ENCODE measurements around the gene RDH5.

Gene RDH5

GRCh38 chr12:55725556-55725955 is 5.4 kb downstream of the RDH5 start:
- Histone ChIP-seq H3K9me2 (replicated peaks; ENCODE audit: low read depth, low read length) (no peaks in the 10 kb centered on the region), H3K9ac (ENCODE audit: low read depth, low read length, poor library complexity, severe bottlenecking) (no peak overlapping the region), H4K20me1 (ENCODE audit: insufficient read depth, low read length, poor library complexity, severe bottlenecking) (peaks cover 23% of the 10 kb centered on the region), H3K4me2 (ENCODE audit: low read depth, low read length, poor library complexity, severe bottlenecking) (no peak overlapping the region), H3K36me3 (ENCODE audit: insufficient read depth, low read length) (peaks cover 7% of the 10 kb centered on the region; the same call in 1 of the 2 replicates), H3K27me3 (ENCODE audit: insufficient read depth, low read length, poor library complexity, severe bottlenecking) (no peaks in the 10 kb centered on the region), H3F3A (ENCODE audit: low read depth) (peaks cover 10% of the 10 kb centered on the region), H3K4me1 (ENCODE audit: insufficient read depth, low read length, poor library complexity, severe bottlenecking) (peaks cover 25% of the 10 kb centered on the region), H3K9me3 (ENCODE audit: insufficient read depth, low read depth, low read length) (no peaks in the 10 kb centered on the region), H3K79me2 (ENCODE audit: insufficient read depth, low read length) (peaks cover 36% of the 10 kb centered on the region), H3K4me3 (ENCODE audit: low read length, poor library complexity, severe bottlenecking) (no peak overlapping the region), H2AFZ (ENCODE audit: low read length) (no peak overlapping the region)
- no peak for TF ChIP-seq EZH2phosphoT487 (IDR thresholded peaks at IDR 0.05; ENCODE audit: borderline replicate concordance)
- TF ChIP-seq, protein P1, sequence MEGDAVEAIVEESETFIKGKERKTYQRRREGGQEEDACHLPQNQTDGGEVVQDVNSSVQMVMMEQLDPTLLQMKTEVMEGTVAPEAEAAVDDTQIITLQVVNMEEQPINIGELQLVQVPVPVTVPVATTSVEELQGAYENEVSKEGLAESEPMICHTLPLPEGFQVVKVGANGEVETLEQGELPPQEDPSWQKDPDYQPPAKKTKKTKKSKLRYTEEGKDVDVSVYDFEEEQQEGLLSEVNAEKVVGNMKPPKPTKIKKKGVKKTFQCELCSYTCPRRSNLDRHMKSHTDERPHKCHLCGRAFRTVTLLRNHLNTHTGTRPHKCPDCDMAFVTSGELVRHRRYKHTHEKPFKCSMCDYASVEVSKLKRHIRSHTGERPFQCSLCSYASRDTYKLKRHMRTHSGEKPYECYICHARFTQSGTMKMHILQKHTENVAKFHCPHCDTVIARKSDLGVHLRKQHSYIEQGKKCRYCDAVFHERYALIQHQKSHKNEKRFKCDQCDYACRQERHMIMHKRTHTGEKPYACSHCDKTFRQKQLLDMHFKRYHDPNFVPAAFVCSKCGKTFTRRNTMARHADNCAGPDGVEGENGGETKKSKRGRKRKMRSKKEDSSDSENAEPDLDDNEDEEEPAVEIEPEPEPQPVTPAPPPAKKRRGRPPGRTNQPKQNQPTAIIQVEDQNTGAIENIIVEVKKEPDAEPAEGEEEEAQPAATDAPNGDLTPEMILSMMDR (conservative IDR thresholded peaks at IDR 0.05; ENCODE audit: low read length): no peak

DNA sequence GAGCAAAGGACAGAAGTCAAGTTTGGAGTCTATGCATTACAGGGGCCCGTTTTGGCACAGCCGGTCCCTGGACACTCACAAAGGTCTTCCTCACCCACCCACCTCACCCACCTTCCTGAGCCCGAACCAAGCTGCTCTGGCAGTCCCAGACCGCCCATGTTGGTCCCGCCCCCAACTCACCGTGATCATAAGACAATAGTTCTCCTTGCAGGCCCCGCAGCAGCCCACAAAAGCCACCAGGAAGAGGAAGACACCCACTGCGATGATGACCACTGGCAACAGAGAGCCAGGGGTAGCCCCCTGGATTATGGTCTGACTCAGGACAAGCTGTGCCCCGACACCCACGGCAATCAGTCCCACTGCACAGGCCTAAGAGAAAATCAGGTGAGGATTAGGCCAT is 6.8 kb downstream of the RDH5 start:
- Histone ChIP-seq H3F3A (ENCODE audit: low read depth) (peaks cover 12% of the 10 kb centered on the region), H3K79me2 (ENCODE audit: insufficient read depth, low read length) (peaks cover 43% of the 10 kb centered on the region), H4K20me1 (ENCODE audit: insufficient read depth, low read length, poor library complexity, severe bottlenecking) (peaks cover 23% of the 10 kb centered on the region), H3K27me3 (ENCODE audit: insufficient read depth, low read length, poor library complexity, severe bottlenecking) (no peaks in the 10 kb centered on the region), H3K4me1 (ENCODE audit: insufficient read depth, low read length, poor library complexity, severe bottlenecking) (peaks cover 32% of the 10 kb centered on the region), H3K9me2 (replicated peaks; ENCODE audit: low read depth, low read length) (no peaks in the 10 kb centered on the region), H3K9me3 (ENCODE audit: insufficient read depth, low read depth, low read length) (no peaks in the 10 kb centered on the region), H3K36me3 (ENCODE audit: insufficient read depth, low read length) (peaks cover 7% of the 10 kb centered on the region; the same call in 1 of the 2 replicates), H3K4me2 (ENCODE audit: low read depth, low read length, poor library complexity, severe bottlenecking) (peak overlapping the region; percentile 76), H3K9ac (ENCODE audit: low read depth, low read length, poor library complexity, severe bottlenecking) (peak overlapping the region; percentile 94), H3K4me3 (ENCODE audit: low read length, poor library complexity, severe bottlenecking) (peak overlapping the region; percentile 80), H2AFZ (ENCODE audit: low read length) (no peak overlapping the region)
- TF ChIP-seq EZH2phosphoT487 (IDR thresholded peaks at IDR 0.05; ENCODE audit: borderline replicate concordance): no peak
- TF ChIP-seq, protein P1 (conservative IDR thresholded peaks at IDR 0.05; ENCODE audit: low read length): no peak

- TF ChIP-seq, protein P1 (conservative IDR thresholded peaks at IDR 0.05; ENCODE audit: low read length): no peak
- TF ChIP-seq EZH2phosphoT487 (IDR thresholded peaks at IDR 0.05; ENCODE audit: borderline replicate concordance): no peak
- Histone ChIP-seq H3K9ac (ENCODE audit: low read depth, low read length, poor library complexity, severe bottlenecking) (peak overlapping the region; percentile 94), H4K20me1 (ENCODE audit: insufficient read depth, low read length, poor library complexity, severe bottlenecking) (peaks cover 23% of the 10 kb centered on the region), H3F3A (ENCODE audit: low read depth) (peaks cover 12% of the 10 kb centered on the region), H2AFZ (ENCODE audit: low read length) (no peak overlapping the region), H3K36me3 (ENCODE audit: insufficient read depth, low read length) (peaks cover 7% of the 10 kb centered on the region; the same call in 1 of the 2 replicates), H3K9me2 (replicated peaks; ENCODE audit: low read depth, low read length) (no peaks in the 10 kb centered on the region), H3K79me2 (ENCODE audit: insufficient read depth, low read length) (peaks cover 49% of the 10 kb centered on the region), H3K27me3 (ENCODE audit: insufficient read depth, low read length, poor library complexity, severe bottlenecking) (no peaks in the 10 kb centered on the region), H3K4me1 (ENCODE audit: insufficient read depth, low read length, poor library complexity, severe bottlenecking) (peaks cover 38% of the 10 kb centered on the region), H3K4me3 (ENCODE audit: low read length, poor library complexity, severe bottlenecking) (peak overlapping the region; percentile 80), H3K9me3 (ENCODE audit: insufficient read depth, low read depth, low read length) (no peaks in the 10 kb centered on the region), H3K4me2 (ENCODE audit: low read depth, low read length, poor library complexity, severe bottlenecking) (peak overlapping the region; percentile 76)
These were observed 7.5 kb downstream of the RDH5 start for GRCh38 chr12:55727643-55728185.

All from Loucy (cell line).